SU-DHL-6 (cell line): Measurements from ENCODE around the gene ZNF667.

Experiments
- H2AFZ ChIP-seq: fragments of 200-600 bp; sonication (generic); 2 replicates; pipeline ENCODE4 v1.6.1; 2014; ENCODE audit warnings: low read depth, mild to moderate bottlenecking, moderate library complexity, mixed read lengths, antibody characterized with exemption, low read length; ENCODE audit not compliant: severe bottlenecking
- H3F3A ChIP-seq: fragments of 200-600 bp; shearing (Covaris generic); 2 replicates; pipeline ENCODE4 v1.6.0; 2016; ENCODE audit warnings: antibody characterized with exemption, mild to moderate bottlenecking; ENCODE audit not compliant: insufficient read depth
- H3K27ac ChIP-seq: fragments of 200-600 bp; sonication (generic); 2 replicates; pipeline ENCODE4 v1.5.1; 2016; ENCODE audit warnings: low read depth, mild to moderate bottlenecking, low read length, moderate library complexity, mixed read lengths
- H3K27me3 ChIP-seq: fragments of 200-600 bp; sonication (generic), shearing (Covaris generic); 2 replicates; pipeline ENCODE4 v1.6.0; 2014; ENCODE audit warnings: mild to moderate bottlenecking, low read length
- H3K36me3 ChIP-seq: fragments of 200-600 bp; sonication (generic); 2 replicates; pipeline ENCODE4 v1.6.1; 2014; ENCODE audit warnings: mild to moderate bottlenecking, low read length, mixed read lengths
- H3K4me2 ChIP-seq: fragments of 300-600, 200-600 bp; shearing (Covaris generic), sonication (generic); 2 replicates; pipeline ENCODE4 v1.6.0; 2014; ENCODE audit warnings: low read length, low read depth, mild to moderate bottlenecking; ENCODE audit not compliant: poor library complexity, severe bottlenecking
- H3K4me3 ChIP-seq: fragments of 200-600 bp; sonication (generic); 2 replicates; pipeline ENCODE4 v1.5.1; 2014; ENCODE audit warnings: antibody characterized with exemption, low read length, mild to moderate bottlenecking, mixed read lengths; ENCODE audit not compliant: insufficient read depth, poor library complexity, severe bottlenecking
- H3K79me2 ChIP-seq: fragments of 200-600 bp; sonication (generic); 2 replicates; pipeline ENCODE4 v1.6.1; 2014; ENCODE audit warnings: mild to moderate bottlenecking, low read length, moderate library complexity; ENCODE audit not compliant: insufficient read depth
- H3K9ac ChIP-seq: fragments of 200-600 bp; sonication (generic); 2 replicates; pipeline ENCODE4 v1.7.0; 2014; ENCODE audit warnings: mild to moderate bottlenecking, low read length
- H3K9me2 ChIP-seq: fragments of 200-600 bp; sonication (generic); replicated peaks from 2 replicates; pipeline ENCODE4 v1.6.1; 2014; ENCODE audit warnings: low read length; ENCODE audit not compliant: insufficient read depth
- H3K9me3 ChIP-seq: fragments of 200-600 bp; sonication (generic); 2 replicates; pipeline ENCODE4 v1.6.1; 2014; ENCODE audit warnings: low read length, mixed read lengths; ENCODE audit not compliant: insufficient read depth
- H4K20me1 ChIP-seq: fragments of 200-600 bp; sonication (generic); 2 replicates; pipeline ENCODE4 v1.6.1; 2014; ENCODE audit warnings: low read depth, mild to moderate bottlenecking, antibody characterized with exemption, low read length, moderate library complexity, mixed read lengths
- CTCF ChIP-seq: fragments of 200-600 bp; sonication (generic); IDR thresholded peaks from one replicate; pipeline ENCODE4 v1.5.1; 2017; ENCODE audit warnings: antibody characterized with exemption, mild to moderate bottlenecking, low read length, moderate library complexity; ENCODE audit not compliant: insufficient read depth, poor library complexity, severe bottlenecking
- EZH2phosphoT487 ChIP-seq: fragments of 200-600 bp; sonication (generic), shearing (Covaris generic); conservative IDR thresholded peaks from 2 replicates; pipeline ENCODE4 v1.6.1; 2018; ENCODE audit warnings: mild to moderate bottlenecking, antibody characterized with exemption, low read length, moderate library complexity, mixed read lengths

The ZNF667 gene

DNA sequence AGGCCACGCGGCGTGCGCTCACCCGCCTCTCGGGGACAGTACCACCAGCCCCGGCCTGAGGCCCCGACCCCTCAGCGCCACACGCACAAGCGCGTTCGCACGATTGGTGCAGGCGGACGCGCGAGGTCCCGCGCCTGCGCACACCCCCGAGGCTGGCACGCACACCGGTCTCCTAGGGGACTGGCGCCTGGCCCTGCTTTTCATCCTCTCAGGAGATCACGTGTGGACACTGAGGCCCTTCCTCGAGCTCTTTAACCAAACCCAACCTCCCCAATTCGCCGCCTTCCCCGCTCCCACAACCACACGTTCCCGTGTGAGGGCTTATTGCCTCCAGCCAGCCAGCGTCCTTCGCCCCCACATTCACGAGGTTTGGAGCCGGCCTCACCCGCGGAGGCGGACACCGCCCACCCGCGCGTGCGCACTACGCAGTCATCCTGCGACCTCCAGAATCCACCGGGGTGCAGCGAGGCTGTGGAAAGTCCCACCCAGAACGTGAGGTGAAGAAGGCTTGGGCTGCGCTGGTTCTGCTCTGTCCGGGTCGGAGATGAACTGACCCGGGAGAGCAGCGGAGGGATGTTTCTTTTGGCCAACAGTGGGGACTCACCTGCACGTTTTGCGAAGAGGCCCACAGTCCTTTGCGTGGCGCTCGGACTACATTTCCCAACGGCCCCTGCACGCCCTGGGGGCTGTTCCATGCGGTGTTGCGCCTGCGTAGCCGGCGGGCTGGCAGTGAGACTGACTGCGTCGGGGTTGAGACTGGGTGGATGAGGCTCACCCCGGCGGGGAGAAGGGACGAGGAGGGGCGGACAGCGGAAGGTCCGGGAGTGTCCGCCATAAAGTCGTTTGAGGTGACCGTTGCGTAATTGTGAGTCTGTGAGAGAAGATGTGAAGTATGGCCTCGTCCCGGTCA, 539 bp upstream of the ZNF667 start:
- H3K9me3 ChIP-seq = no peaks in the 10 kb centered on the region
- no peak overlapping the region for H3K4me2 ChIP-seq
- no peaks in the 10 kb centered on the region for H3K79me2 ChIP-seq
- no peaks in the 10 kb centered on the region for H3F3A ChIP-seq
- TF ChIP-seq CTCF = no peak
- TF ChIP-seq EZH2phosphoT487 = no peak
- no peak overlapping the region for H3K27ac ChIP-seq
- no peaks in the 10 kb centered on the region for H3K36me3 ChIP-seq
- no peaks in the 10 kb centered on the region for H3K9me2 ChIP-seq
- H3K27me3 ChIP-seq = no peaks in the 10 kb centered on the region
- H2AFZ ChIP-seq = no peak overlapping the region
- no peaks in the 10 kb centered on the region for H4K20me1 ChIP-seq
- H3K4me3 ChIP-seq = no peak overlapping the region
- no peak overlapping the region for H3K9ac ChIP-seq

- Histone ChIP-seq H4K20me1 (no peaks in the 10 kb centered on the region), H3K9me3 (no peaks in the 10 kb centered on the region), H3F3A (no peaks in the 10 kb centered on the region), H3K36me3 (no peaks in the 10 kb centered on the region), H3K27me3 (no peaks in the 10 kb centered on the region), H3K79me2 (no peaks in the 10 kb centered on the region), H3K9ac (no peak overlapping the region), H3K4me3 (no peak overlapping the region), H3K27ac (no peak overlapping the region), H3K4me2 (no peak overlapping the region), H3K9me2 (no peaks in the 10 kb centered on the region), H2AFZ (no peak overlapping the region)
- TF ChIP-seq CTCF (no peak), EZH2phosphoT487 (no peak)
These were observed 1.1 kb downstream of the ZNF667 start for GRCh38 chr19:56476093-56476492.

GRCh38 chr19:56474308-56474707, 2.8 kb downstream of the ZNF667 start:
- H3K9ac ChIP-seq = no peak overlapping the region
- no peak overlapping the region for H2AFZ ChIP-seq
- H3K9me3 ChIP-seq = no peaks in the 10 kb centered on the region
- H4K20me1 ChIP-seq = no peaks in the 10 kb centered on the region
- no peaks in the 10 kb centered on the region for H3K79me2 ChIP-seq
- H3K9me2 ChIP-seq = no peaks in the 10 kb centered on the region
- H3K4me3 ChIP-seq = no peak overlapping the region
- H3K4me2 ChIP-seq = no peak overlapping the region
- H3K27me3 ChIP-seq = no peaks in the 10 kb centered on the region
- TF ChIP-seq EZH2phosphoT487 (no peak), CTCF (no peak)
- H3K36me3 ChIP-seq = no peaks in the 10 kb centered on the region
- no peak overlapping the region for H3K27ac ChIP-seq
- H3F3A ChIP-seq = no peaks in the 10 kb centered on the region
